Measurements from ENCODE around the gene BRAT1.

DNA sequence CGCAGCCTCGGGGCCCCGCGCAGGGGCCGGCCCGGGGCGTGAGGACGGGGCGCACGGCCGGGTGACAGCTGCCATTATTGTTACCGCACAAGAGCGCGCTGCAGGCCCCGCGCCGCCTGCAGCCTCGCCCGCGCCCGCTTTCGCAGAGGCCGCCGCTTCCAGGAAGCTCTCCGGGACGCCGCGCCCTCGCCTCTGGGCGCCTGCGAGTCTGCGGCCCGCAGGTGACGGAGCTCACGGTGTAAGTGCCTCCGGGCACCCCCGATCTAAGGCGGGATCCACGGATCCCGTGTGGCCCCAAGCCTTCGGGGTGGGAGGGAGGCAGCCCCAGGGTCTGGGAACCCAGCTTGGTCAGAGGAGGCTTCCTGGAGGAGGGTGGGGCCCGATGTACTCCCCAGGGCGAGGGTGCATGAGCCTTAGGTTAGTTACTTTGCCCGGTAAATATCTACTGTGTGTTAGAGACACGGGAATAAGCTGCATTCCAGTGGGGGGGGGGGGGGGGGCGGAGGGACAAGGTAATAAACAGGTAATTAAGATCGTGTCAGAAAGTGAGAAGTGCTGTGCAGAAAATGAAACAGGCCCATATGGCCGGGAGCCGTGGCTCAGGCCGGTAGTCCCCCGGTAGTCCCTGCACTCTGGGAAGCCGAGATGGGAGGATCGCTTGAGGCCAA, 4.1 kb upstream of the BRAT1 start:
- no peak for TF ChIP-seq CTCF (conservative IDR thresholded peaks at IDR 0.05; ENCODE audit: low read length)
- TF ChIP-seq EZH2phosphoT487 (IDR thresholded peaks at IDR 0.05; ENCODE audit: borderline replicate concordance, low read depth, low read length) = no peak
